ENCODE data around the gene NAA15.

GRCh38 chr4:139297001-139297410, 4.3 kb upstream of the NAA15 start:
- TF ChIP-seq MAX (IDR thresholded peaks at IDR 0.05) (no peak), ZBTB7A (IDR thresholded peaks at IDR 0.05; ENCODE audit: low read depth) (no peak), USF1 (IDR thresholded peaks at IDR 0.05) (no peak), EP300 (IDR thresholded peaks at IDR 0.05; ENCODE audit: borderline replicate concordance) (no peak), TAF1 (IDR thresholded peaks at IDR 0.05; ENCODE audit: low read depth) (no peak), CREB1 (IDR thresholded peaks at IDR 0.05; ENCODE audit: low read depth) (no peak), TEAD4 (IDR thresholded peaks at IDR 0.05) (no peak), FOXM1 (IDR thresholded peaks at IDR 0.05; ENCODE audit: borderline replicate concordance, low read depth) (no peak), YY1 (IDR thresholded peaks at IDR 0.05; ENCODE audit: low read depth) (no peak), CEBPB (IDR thresholded peaks at IDR 0.05) (no peak), REST (IDR thresholded peaks at IDR 0.05; ENCODE audit: low read depth) (no peak), NFIC (IDR thresholded peaks at IDR 0.05) (no peak)
